ENCODE measurements around the gene KCNJ5.

DNA sequence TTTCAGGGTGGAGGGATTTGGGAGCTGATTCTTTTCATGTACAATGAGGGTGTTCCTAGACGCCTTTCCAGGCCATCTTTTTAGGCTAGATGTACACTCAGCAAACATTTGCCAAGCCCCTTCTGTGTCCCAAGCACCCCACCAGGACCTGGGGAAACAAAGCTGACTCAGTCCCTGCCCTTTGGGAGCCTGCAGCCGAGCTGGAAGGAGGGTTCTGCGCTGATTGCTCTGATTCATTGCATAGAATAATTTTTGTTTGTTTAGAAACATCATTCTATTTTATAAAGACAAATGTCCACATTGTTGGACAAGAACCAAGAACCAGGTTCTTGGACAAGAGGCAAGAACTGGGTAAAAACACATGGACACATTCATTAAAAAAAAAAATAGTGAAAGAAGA, 34.8 kb downstream of the KCNJ5 start:
- TF ChIP-seq EZH2 (IDR thresholded peaks at IDR 0.05; ENCODE audit: insufficient read depth, poor library complexity, severe bottlenecking) = no peak
- no peak for TF ChIP-seq EZH2phosphoT487 (IDR thresholded peaks at IDR 0.05; ENCODE audit: insufficient read depth, low read depth)
